ENCODE measurements around the gene DNAJC7.
A peak's percentile ranks its signal among the peaks of the same experiment; 100 is the strongest.

The DNAJC7 gene

DNA sequence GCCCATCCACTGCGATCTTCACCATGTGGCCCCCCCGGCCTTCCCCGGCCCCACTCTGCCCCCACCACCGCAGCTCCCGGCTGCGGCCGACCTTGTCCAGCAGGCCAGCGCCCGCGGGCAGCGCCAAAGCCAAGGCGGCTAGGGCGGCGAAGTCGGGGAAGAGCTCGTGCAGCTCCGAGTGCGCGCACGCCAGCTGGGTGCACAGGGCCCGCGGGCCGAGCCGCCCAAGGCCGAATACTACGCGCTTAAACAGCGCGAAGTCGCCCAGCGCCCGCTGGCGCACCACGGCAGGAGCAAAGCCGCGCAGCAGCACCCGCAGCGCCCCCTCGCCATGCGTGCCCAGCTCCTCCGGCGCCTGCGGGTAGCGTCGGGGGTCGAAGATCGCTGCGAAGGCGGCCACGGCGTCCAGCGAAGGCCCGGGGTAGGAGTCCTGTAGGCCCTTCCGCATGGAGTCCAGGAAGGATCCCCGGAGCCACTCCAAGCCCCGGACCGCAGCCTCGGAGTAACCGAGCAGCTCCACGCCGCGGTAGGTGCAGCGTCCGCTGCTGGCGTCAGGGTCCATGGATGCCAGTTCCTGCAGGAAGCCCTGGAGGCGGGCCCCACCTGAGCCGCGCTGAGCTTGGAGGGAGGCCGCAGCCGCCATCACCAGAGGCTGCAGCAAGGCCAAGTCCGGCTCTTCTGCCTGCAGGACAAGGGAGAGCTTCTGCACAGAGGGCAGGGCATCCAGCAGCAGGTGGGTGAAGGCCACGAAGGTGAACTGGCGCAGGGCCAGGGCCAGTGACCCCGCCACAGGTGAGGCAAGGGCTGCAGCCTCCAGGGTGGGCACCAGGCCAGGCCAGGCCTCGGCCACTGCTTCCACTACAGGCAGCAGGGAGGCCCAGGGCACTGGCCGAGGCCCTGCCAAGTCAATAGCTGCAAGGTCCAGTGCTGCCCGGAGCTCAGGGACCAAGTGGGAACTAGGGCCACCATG, 22.8 kb upstream of the DNAJC7 start:
- H3K27me3 ChIP-seq (ENCODE audit: control insufficient read depth in 1 of 2, insufficient read depth in 2 of 2, low read length in 2 of 2), result peaks cover 0 to 23% of the 10 kb centered on the region in 2 donors
- no peak overlapping the region for H3K9ac ChIP-seq (ENCODE audit: low read length)
- no peak overlapping the region for H3K27ac ChIP-seq (ENCODE audit: low read depth, low read length)
- H3K9me3 ChIP-seq (ENCODE audit: low read length), result no peaks in the 10 kb centered on the region
- H3K36me3 ChIP-seq (ENCODE audit: insufficient read depth, low read length), result no peaks in the 10 kb centered on the region
- no peak overlapping the region for H3K4me3 ChIP-seq (ENCODE audit: low read depth in 1 of 2, low read length in 2 of 2)
- no peaks in the 10 kb centered on the region for H3K4me1 ChIP-seq (ENCODE audit: insufficient read depth, low read length)

DNA sequence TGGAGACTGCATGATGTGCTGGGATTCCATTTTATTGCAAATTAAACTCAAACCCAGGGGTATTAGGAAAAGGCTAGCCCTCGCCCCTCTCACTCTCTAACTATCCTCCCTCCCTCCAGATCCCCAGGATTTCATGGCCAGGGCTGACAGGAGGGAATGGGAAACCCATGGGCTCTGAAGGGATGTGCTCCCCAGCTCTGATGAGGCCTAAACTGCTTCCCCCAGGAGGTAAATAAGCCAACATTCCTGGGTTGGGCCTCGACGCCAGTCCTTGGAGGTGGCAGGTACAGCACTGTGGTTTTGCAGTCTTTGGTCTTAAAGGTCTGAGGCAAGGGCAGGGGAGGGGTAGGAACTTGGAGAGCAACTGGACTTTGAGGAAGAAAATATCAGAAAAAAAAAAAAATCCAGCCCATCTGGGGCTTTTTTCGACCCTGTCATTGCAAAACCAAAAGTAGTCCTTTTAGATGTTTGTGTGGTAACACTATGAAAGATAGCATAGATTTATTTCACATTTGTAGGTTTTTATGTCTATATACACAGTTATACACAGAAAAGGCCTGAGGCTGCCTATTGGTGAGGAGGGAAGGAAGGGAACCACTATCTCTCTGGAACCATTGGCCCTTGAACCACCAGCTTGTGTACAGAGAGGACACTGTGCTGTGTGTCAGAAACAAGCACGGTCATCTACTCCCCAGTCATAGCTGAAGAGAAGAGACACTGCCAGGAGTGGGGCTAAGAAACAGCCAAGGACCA, 21.2 kb upstream of the DNAJC7 start:
- peaks cover 0 to 23% of the 10 kb centered on the region in 2 donors for H3K27me3 ChIP-seq (ENCODE audit: control insufficient read depth in 1 of 2, insufficient read depth in 2 of 2, low read length in 2 of 2)
- H3K4me1 ChIP-seq (ENCODE audit: insufficient read depth, low read length), result no peaks in the 10 kb centered on the region
- no peak overlapping the region for H3K27ac ChIP-seq (ENCODE audit: low read depth, low read length)
- H3K9ac ChIP-seq (ENCODE audit: low read length), result no peak overlapping the region
- no peaks in the 10 kb centered on the region for H3K9me3 ChIP-seq (ENCODE audit: low read length)
- H3K36me3 ChIP-seq (ENCODE audit: insufficient read depth, low read length), result no peaks in the 10 kb centered on the region
- no peak overlapping the region for H3K4me3 ChIP-seq (ENCODE audit: low read depth in 1 of 2, low read length in 2 of 2)

DNA sequence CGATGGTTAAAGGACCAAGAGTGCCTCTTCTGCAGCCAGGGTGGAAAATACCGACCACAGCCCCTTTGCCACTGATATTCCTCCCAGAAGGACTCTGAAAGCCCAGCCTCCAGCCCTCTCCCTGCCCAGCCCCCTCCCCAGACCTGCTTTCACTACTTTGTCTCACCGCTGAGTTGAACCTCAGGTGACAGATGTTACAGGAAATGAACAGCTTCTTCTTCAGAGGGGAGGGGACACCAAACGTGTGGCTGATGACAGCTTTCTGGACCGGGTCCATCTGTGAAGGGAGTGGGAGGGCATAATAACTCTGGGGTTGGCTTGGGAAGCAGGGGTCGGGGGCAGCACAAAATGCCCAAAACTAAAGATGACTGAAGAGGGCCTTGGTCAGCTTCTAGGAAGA, 16.8 kb upstream of the DNAJC7 start:
- H3K27ac ChIP-seq (ENCODE audit: low read depth, low read length), result no peak overlapping the region
- H3K9ac ChIP-seq (ENCODE audit: low read length), result no peak overlapping the region
- H3K36me3 ChIP-seq (ENCODE audit: insufficient read depth, low read length), result no peaks in the 10 kb centered on the region
- H3K27me3 ChIP-seq (ENCODE audit: control insufficient read depth in 1 of 2, insufficient read depth in 2 of 2, low read length in 2 of 2), result peaks cover 0 to 13% of the 10 kb centered on the region in 2 donors
- H3K4me3 ChIP-seq (ENCODE audit: low read depth in 1 of 2, low read length in 2 of 2), result no peak overlapping the region
- no peaks in the 10 kb centered on the region for H3K4me1 ChIP-seq (ENCODE audit: insufficient read depth, low read length)
- no peaks in the 10 kb centered on the region for H3K9me3 ChIP-seq (ENCODE audit: low read length)

DNA sequence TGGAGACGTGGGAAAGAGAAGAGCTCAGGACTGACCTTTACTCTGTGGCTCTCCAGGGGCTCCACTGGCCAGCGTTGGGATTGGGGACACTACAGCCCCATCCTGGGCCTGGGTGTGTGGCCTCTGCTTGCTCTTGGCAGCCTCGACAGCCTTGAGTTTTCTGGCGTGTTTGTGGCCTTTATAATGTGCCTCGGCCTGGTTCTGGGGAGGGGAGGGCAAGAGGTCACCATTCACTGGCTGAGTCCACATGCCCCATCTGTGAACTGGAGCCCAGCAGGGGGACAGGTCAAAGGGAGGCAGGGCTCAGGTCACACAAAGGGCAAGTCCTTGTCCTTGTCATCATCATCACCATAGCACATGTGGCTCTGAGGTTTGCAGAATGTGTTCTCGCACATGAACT, 14.3 kb upstream of the DNAJC7 start:
- Histone ChIP-seq H3K4me3 (ENCODE audit: low read depth in 1 of 2, low read length in 2 of 2) (no peak overlapping the region), H3K36me3 (ENCODE audit: insufficient read depth, low read length) (no peaks in the 10 kb centered on the region), H3K9me3 (ENCODE audit: low read length) (no peaks in the 10 kb centered on the region), H3K4me1 (ENCODE audit: insufficient read depth, low read length) (no peaks in the 10 kb centered on the region), H3K27me3 (ENCODE audit: control insufficient read depth in 1 of 2, insufficient read depth in 2 of 2, low read length in 2 of 2) (peaks cover 0 to 11% of the 10 kb centered on the region in 2 donors), H3K27ac (ENCODE audit: low read depth, low read length) (no peak overlapping the region), H3K9ac (ENCODE audit: low read length) (no peak overlapping the region)

DNA sequence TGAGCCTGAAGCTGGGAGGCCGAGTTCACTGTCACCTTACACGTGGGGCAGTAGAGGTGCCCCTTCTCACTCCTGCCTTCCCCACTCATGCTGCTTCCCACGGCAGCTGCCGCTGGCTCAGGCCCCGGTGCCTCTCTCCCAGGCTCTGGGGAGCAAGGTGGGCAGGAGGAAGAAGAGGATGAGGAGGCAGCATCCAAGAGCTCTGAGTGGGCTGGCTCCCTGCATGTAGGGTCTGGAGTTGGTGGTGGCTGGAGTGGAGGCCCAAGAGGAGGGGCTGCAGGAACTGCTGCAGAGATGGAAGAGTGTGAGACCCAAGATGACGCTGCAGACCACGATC, 11.5 kb upstream of the DNAJC7 start:
- Histone ChIP-seq H3K27me3 (ENCODE audit: control insufficient read depth in 1 of 2, insufficient read depth in 2 of 2, low read length in 2 of 2) (peaks cover 0 to 11% of the 10 kb centered on the region in 2 donors), H3K27ac (ENCODE audit: low read depth, low read length) (no peak overlapping the region), H3K9me3 (ENCODE audit: low read length) (no peaks in the 10 kb centered on the region), H3K9ac (ENCODE audit: low read length) (no peak overlapping the region), H3K4me1 (ENCODE audit: insufficient read depth, low read length) (peaks cover 10% of the 10 kb centered on the region), H3K36me3 (ENCODE audit: insufficient read depth, low read length) (peaks cover 8% of the 10 kb centered on the region), H3K4me3 (ENCODE audit: low read depth in 1 of 2, low read length in 2 of 2) (no peak overlapping the region)

DNA sequence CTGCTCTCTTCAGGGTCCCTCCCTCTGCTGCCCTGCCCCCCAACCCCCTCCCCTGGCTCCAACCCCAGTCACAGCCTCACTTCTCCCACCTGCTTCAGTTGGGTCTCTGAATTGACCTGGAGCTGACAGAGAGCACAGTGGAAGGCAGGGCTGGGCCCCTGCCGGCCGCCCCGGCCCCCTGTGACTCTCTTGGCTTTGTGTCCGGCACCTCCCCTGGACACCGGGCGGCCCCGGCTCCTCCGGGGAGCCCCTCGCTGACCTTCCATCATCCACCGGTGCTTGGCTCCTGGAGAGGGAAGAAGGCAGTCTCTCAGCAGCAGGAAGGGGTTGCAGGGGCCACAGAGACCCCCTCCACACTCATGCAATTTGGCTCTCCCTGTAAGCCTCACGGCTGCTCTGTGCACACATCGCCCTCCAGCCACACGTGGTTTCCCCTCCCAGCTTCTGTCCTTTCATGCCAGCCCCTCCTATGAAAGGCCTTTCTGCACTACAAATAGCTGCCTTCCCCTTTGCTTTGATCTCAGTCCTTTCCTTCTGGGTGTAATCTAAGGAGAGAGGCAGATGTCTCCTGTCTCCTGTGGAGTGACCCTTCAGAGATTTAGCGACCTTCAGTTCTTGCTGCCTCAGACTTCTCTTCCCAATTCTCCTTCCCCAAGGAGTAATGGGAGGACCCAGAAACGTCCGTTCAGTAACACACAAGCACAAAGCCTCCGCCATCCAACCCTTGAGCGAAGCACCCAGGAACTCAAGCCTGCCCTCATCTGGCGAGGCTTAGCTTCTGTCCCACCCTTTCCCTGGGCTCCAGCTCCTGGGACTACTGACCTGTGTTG, 10.9 kb upstream of the DNAJC7 start:
- H3K27me3 ChIP-seq (ENCODE audit: control insufficient read depth in 1 of 2, insufficient read depth in 2 of 2, low read length in 2 of 2), result peaks cover 0 to 11% of the 10 kb centered on the region in 2 donors
- H3K9ac ChIP-seq (ENCODE audit: low read length), result no peak overlapping the region
- peaks cover 10% of the 10 kb centered on the region for H3K4me1 ChIP-seq (ENCODE audit: insufficient read depth, low read length)
- no peak overlapping the region for H3K4me3 ChIP-seq (ENCODE audit: low read depth in 1 of 2, low read length in 2 of 2)
- H3K27ac ChIP-seq (ENCODE audit: low read depth, low read length), result no peak overlapping the region
- H3K36me3 ChIP-seq (ENCODE audit: insufficient read depth, low read length), result peaks cover 14% of the 10 kb centered on the region
- H3K9me3 ChIP-seq (ENCODE audit: low read length), result no peaks in the 10 kb centered on the region

DNA sequence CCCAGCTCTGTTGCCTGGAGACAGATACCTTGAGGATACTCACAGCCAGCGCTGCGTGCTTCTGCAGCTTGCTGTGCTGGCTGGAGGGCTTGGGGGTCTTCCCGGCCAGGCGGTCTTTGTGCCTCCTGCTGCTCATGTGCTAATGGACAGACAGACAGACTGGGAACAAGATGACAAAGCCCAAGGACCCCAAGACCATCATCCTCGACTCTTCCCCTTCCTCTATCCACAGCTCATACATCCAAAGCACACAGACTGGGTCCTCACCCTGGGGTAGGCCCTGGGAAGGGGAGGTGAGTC, 10.3 kb upstream of the DNAJC7 start:
- Histone ChIP-seq H3K27me3 (ENCODE audit: control insufficient read depth in 1 of 2, insufficient read depth in 2 of 2, low read length in 2 of 2) (peaks cover 0 to 11% of the 10 kb centered on the region in 2 donors), H3K4me3 (ENCODE audit: low read depth in 1 of 2, low read length in 2 of 2) (no peak overlapping the region)

DNA sequence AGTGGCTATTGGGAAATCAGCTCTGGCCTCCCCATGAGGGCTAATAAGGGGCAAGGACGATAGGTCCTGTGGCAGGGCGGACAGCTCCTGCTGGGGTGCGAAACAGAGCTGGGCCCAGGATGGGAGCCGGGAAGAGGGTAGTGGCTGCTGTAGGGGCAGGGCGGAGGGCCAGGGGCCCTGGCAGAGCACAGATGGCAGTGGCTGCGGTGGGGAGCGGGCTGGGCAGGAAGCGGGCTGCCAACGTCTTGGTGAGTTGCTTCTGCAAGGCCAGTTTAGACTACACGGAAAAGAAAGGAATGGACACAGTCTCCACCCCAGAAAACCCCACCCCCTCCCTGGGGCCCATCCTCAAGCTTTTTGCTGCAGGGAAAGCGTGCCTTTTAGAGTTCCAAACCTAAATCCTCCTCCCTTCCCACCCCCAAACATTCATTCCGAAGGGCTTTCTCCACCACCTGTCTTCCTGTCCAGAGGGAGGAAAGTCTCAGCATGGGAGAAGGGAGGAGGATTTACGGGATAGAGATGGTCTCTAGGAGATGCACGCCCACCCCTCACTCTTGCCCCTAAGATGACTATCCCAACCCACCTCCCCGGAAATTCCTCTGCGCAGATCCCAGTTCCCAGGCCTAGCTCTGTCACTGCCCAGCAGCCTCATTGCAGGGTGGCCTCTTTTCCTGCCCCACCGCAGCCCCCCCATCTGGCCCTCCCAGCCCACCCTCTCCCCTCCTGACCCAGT, 9.8 kb upstream of the DNAJC7 start:
- H3K9ac ChIP-seq (ENCODE audit: low read length), result no peak overlapping the region

More for the DNA sequence above, 10.3 kb upstream of the DNAJC7 start:
- Histone ChIP-seq H3K4me1 (ENCODE audit: insufficient read depth, low read length) (peaks cover 10% of the 10 kb centered on the region), H3K9me3 (ENCODE audit: low read length) (no peaks in the 10 kb centered on the region), H3K36me3 (ENCODE audit: insufficient read depth, low read length) (peaks cover 20% of the 10 kb centered on the region), H3K9ac (ENCODE audit: low read length) (no peak overlapping the region), H3K27ac (ENCODE audit: low read depth, low read length) (no peak overlapping the region)

DNA sequence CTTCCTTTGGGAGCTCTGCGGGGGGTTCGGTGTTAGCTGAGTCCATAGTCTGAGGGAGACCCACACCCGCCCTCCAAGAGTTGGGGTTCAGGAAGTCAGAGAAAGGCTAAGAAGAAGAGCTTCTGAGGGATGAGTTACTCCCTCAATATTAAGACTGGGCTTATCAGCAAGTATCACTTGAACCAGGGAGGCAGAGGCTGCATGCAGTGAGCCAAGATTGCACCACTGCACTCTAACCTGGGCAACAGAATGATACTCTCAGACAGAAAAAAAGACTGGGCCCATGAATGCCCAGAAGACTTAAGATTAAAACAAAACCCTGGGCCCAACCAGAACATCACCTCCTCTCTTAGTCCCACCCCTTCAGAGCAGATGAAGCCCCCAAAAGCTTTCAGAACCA, 8.7 kb upstream of the DNAJC7 start:
- H3K9me3 ChIP-seq (ENCODE audit: low read length), result no peaks in the 10 kb centered on the region
- H3K9ac ChIP-seq (ENCODE audit: low read length), result no peak overlapping the region
- peaks cover 25% of the 10 kb centered on the region for H3K36me3 ChIP-seq (ENCODE audit: insufficient read depth, low read length)
- H3K27ac ChIP-seq (ENCODE audit: low read depth, low read length), result no peak overlapping the region
- peaks cover 0 to 11% of the 10 kb centered on the region in 2 donors for H3K27me3 ChIP-seq (ENCODE audit: control insufficient read depth in 1 of 2, insufficient read depth in 2 of 2, low read length in 2 of 2)
- peaks cover 15% of the 10 kb centered on the region for H3K4me1 ChIP-seq (ENCODE audit: insufficient read depth, low read length)
- no peak overlapping the region for H3K4me3 ChIP-seq (ENCODE audit: low read depth in 1 of 2, low read length in 2 of 2)

More for the DNA sequence above, 9.8 kb upstream of the DNAJC7 start:
- Histone ChIP-seq H3K27me3 (ENCODE audit: control insufficient read depth in 1 of 2, insufficient read depth in 2 of 2, low read length in 2 of 2) (peaks cover 0 to 11% of the 10 kb centered on the region in 2 donors), H3K9me3 (ENCODE audit: low read length) (no peaks in the 10 kb centered on the region), H3K27ac (ENCODE audit: low read depth, low read length) (no peak overlapping the region), H3K4me1 (ENCODE audit: insufficient read depth, low read length) (peaks cover 10% of the 10 kb centered on the region), H3K36me3 (ENCODE audit: insufficient read depth, low read length) (peaks cover 25% of the 10 kb centered on the region), H3K4me3 (ENCODE audit: low read depth in 1 of 2, low read length in 2 of 2) (no peak overlapping the region)

DNA sequence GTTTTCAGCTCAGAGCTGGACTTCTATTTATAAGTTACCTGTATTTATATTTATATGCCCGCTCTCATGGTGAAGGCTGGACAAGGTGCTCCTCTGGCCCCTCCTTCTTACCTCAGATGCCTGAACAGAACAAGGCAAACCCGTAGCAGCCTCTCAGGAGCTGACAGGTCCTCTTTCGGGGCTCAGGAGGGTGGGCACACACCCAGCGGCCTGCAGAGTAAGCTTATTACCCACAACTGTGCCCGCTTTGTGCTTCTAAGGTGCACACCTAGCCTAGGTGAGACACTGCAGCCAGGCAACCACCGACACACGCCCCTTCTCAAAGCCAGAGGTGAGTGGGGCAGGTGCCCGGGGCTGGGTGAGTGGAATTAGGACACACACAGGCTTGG, 7.9 kb upstream of the DNAJC7 start:
- Histone ChIP-seq H3K27me3 (ENCODE audit: control insufficient read depth in 1 of 2, insufficient read depth in 2 of 2, low read length in 2 of 2) (peaks cover 0 to 11% of the 10 kb centered on the region in 2 donors), H3K4me1 (ENCODE audit: insufficient read depth, low read length) (peaks cover 21% of the 10 kb centered on the region), H3K9ac (ENCODE audit: low read length) (no peak overlapping the region), H3K9me3 (ENCODE audit: low read length) (no peaks in the 10 kb centered on the region), H3K4me3 (ENCODE audit: low read depth in 1 of 2, low read length in 2 of 2) (no peak overlapping the region), H3K36me3 (ENCODE audit: insufficient read depth, low read length) (peaks cover 25% of the 10 kb centered on the region), H3K27ac (ENCODE audit: low read depth, low read length) (peak overlapping the region; percentile 49)
